ENCODE measurements around the gene NACC2.
"Not testable (repeated sequence)": the region's sequence is repeated elsewhere in the genome, so short reads cannot be mapped to it uniquely, and the experiment has no call there.

Gene NACC2

DNA sequence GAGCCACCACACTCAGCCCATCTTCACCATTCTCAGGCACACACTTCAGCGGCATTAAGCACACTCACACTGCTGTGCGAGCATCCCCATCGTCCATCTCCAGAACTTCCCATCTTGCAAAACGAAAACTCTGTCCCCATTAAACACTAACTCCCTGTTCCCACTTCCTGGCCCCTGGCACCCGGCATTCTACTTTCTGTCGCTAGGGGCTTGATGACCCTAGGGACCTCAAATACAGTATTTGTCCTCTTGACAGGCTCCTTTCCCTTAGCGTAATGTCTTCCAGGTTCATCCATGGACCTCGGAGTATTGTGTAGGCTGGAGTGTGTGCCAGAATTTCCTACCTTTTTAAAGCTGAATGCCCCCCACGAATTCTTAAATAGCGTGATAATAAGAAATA lies 119.3 kb downstream of the NACC2 start:
- no peak for DNase-seq (ENCODE audit: low read depth)
- H3K4me3 ChIP-seq (ENCODE audit: low read depth, low read length): no peak overlapping the region

GRCh38 chr9:135974220-135974573 lies 120.9 kb downstream of the NACC2 start:
- DNase-seq (ENCODE audit: low read depth): no peak
- no peak overlapping the region for H3K4me3 ChIP-seq (ENCODE audit: low read depth, low read length)

DNA sequence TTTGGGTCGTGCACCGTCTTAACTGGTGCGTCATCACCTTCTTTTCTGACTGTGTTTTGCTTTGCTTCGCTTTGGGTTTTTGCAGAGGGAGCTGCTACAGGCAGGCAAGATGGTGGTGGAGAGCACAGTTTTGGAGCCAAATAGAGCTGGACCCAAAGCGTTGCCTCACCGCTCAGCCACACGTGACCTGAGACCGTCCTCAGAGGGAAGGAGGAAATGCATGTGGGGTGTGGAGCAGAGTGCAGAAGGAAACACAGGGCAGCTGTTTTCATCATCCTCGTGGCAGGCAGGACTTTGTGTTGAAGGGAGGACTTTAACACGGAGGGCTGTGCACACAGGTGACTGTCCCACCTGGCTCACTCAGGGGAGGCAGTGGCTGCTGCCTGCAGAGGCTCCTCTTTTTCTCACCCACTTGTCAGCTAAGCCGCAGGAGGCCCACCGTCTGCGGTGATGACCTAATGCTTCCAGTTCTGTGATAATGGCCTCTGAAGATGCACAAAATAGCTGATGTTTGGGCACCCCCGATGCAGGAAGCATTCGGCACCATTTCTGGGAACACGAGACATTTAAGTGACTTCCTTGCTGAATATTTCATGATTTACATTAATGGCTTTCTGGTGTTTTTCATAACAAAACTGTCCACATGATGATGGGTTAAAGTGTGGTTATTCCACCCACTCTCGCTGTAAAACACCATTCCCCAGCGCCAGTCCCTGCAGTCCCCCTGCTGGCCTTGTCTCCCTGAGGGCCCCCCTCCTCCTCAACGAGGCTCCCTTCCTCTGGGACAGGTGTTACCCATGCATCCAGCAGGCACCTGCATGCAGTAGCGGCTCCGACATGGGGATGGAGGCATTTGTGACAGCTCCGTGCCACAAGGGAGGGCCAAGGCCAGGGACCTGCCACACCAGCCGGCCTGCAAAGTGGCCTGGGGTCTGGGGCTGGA lies 121.5 kb downstream of the NACC2 start:
- H3K4me3 ChIP-seq (ENCODE audit: low read depth, low read length): no peak overlapping the region
- no peak for DNase-seq (ENCODE audit: low read depth)

DNA sequence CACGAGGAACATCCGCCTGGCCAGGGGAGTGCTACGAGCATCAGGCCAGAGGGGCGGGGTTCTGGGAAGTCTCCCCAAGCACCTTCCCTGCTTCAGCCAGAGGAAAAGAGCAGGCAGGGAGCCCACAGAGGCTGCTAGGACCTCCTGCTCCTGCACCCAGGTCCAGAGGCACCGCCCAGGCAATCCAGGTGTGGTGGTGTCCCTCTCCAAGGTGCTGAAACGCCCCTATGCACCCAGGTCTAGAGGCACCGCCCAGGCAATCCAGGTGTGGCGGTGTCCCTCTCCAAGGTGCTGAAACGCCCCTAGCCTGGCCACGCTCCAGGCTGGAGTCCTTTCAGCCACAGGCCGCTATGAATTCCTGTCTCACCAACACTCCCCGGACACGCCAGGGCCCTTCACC lies 123.2 kb downstream of the NACC2 start:
- no peak overlapping the region for H3K4me3 ChIP-seq (ENCODE audit: low read depth, low read length)
- DNase-seq (ENCODE audit: low read depth): no peak

DNA sequence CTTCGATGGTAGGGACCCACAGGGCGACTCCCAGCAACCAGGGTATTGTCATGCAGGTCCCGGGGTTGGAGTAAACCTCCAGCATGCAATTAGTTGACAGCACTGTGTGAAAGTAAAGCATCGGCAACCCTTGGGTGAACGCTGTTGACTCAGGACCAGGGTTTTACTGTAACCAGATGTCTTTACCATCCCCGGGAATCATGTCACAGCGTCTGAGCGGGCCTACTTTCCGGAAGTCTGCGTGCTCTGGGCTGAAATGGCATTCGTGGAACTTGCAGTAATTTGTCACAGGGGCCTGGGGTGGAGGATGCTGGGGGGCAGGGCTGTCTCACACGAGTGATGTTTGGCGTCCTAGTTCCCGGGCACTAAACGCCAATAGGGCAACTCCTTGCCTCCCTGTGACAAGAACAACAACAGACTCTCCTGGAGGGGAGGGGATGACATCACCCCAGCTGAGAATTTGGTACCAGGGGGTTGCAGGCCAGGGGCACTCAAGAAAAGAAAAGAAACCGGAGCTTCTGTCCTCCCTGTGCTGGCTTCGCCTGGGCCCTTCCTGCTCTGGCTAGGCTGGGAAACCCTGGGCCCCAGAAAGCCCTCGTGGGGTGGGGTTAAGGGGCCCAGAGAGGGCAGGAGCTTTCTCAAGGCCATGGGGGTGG lies 123.8 kb downstream of the NACC2 start:
- no peak for DNase-seq (ENCODE audit: low read depth)
- H3K4me3 ChIP-seq (ENCODE audit: low read depth, low read length): no peak overlapping the region

DNA sequence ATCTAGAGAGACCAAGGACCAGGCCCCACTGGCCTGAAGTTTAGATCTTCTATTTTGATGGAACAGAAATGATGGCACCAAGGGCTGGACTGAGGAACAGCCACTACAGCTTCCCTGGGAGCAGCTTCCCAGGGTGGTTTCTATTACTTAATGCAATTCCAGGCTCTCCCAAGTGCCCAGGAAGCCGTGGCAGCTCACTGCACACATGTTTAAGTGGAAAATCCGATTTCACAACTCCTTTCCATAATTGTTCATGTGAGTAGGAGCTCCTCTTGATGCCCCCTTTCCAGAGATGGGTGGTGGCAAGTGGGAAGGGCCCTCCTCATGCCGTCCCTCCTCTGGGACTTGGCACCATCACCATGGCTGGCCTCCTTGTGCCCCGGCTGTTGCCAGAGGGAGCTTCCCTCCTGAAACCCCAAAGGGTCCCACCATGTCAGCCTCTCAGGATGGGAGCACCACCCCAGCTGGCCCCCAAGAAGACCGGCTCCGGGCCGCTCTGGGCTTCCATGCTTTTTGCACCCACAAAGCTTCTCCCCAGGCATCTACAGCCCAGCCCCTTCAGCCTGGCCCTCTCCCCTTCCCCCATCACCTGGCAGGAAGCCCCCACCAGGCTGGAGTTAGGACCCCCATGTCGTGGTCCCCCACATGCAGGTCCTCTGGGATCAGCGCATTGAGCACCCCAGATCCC lies 124.8 kb downstream of the NACC2 start:
- no peak overlapping the region for H3K4me3 ChIP-seq (ENCODE audit: low read depth, low read length)

GRCh38 chr9:135969064-135969683 lies 125.9 kb downstream of the NACC2 start:
- H3K4me3 ChIP-seq (ENCODE audit: low read depth, low read length): no peak overlapping the region
- no peak for DNase-seq (ENCODE audit: low read depth)

More for the DNA sequence above, 124.8 kb downstream of the NACC2 start:
- DNase-seq (ENCODE audit: low read depth): no peak

DNA sequence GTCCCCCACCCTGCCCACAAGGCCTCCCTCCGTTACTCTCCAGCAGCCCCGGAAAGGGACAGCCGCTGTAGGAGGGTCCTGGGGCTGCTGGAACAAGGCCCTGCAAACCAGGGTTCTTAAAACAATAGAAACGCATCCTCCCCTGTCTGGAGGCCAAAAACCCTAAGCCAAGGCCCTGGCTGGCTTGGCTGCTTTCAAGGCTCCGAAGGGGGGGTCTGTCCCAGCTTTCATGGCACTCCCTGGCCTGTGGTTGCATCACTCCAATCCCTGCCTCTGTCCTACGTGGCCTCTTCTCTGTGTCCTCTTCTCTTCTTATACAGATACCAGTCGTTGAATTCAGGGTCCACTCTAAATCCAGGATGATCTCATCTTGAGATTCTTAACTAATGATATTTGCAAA lies 126.5 kb downstream of the NACC2 start:
- no peak for DNase-seq (ENCODE audit: low read depth)
- H3K4me3 ChIP-seq (ENCODE audit: low read depth, low read length): no peak overlapping the region

DNA sequence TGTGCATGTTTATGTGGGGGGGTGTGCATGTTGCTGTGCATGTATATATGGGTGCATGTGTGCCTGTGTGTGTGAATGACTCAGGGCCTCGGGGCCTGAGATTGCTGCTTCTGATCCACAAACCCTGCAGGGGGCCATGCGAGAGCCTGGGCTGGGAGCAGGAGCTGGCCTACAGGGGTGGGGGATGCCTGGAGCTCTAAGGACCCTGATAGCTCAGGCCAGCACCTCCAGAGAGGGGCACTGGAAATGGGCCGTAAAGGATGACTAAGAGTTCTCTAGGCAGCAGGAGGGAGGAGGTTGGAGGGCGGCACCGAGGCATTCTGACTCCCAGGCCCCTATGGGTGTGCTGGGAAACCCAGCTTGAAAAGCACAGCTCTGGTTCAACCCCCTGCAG lies 127.0 kb downstream of the NACC2 start:
- no peak for DNase-seq (ENCODE audit: low read depth)
- H3K4me3 ChIP-seq (ENCODE audit: low read depth, low read length): no peak overlapping the region

DNA sequence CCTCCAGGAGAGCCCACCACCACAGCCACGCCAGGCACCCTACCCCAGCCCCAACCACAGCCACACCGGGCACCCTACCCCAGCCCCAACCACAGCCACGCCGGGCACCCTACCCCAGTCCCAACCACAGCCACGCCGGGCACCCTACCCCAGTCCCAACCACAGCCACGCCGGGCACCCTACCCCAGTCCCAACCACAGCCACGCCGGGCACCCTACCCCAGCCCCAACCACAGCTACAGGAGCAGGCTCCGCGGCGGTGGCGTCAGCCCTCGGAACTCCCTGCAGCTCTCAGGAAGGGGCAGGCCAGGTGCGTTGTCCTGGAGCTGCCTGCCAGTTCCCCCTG lies 128.2 kb downstream of the NACC2 start:
- not testable (repeated sequence) for H3K4me3 ChIP-seq (ENCODE audit: low read depth, low read length); DNase-seq (ENCODE audit: low read depth)

DNA sequence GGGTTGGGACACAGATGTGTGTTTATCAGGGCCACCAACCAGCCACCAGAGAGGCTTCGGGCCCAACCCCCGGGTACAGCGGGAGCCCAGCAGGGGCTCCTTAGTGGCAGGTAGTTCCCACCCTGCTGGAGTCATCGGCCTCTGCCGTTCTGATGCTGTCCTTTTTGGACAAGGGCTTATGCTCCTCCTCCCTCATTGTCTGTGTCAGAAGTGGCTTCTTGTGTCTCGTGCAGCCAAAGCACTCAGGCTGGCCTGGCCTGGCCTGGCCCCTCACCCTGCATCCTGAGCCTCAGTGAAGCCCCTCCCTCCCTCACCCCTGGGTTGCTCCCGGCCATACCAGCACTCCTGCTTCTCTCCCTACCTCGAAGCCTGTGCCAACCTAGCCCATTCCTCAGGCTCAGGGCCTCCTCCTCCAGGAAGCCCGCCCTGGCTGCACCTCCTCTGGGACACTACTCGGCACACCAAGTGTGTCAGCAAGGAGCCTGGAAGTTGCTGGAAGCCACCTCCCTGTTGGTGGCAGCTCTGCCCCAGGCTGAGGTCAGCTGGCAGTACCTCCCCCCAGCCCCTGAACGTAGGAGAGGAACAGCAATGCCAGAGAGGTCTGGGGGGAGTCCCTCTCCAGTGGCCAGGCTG lies 129.8 kb downstream of the NACC2 start:
- no peak for DNase-seq (ENCODE audit: low read depth)
- H3K4me3 ChIP-seq (ENCODE audit: low read depth, low read length): no peak overlapping the region

DNA sequence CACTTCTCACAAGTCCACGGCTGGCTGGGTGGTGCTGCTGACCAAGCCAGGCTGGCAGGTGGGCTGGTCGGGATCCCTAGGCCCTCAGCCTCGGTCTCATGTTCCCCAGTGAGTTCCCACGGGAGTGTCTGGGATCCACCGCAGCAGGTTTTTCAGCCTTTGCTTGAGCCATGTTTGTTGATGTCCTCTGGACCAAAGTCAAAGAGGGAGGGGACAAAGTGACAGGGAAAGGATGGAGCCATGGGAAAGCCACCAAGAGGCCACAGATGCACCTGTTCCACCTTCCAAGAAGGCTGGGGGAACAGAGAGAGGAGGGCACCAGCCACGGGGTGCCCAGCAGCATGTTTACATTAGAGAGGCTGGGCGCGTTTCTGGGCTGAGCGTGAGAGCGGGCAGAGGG lies 131.2 kb downstream of the NACC2 start:
- no peak overlapping the region for H3K4me3 ChIP-seq (ENCODE audit: low read depth, low read length)
- DNase-seq (ENCODE audit: low read depth): no peak

DNA sequence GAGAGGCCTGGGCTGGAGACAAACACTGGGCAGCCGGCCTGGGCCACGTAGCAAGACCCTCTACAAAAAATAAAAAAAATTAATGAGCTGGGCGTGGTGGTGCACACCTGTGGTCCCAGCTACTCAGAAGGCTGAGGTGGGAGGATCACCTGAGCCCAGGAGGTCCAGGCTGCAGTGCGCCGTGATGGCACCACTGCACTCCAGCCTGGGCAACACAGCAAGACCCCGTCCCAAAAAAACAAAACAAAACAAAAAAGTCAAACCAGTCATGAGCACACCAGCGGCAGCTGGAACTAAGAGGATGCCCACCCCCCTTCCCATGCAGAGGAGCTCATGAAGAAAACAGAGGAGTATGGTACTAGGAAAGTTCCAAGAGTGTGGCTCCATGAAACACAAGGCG lies 131.8 kb downstream of the NACC2 start:
- H3K4me3 ChIP-seq (ENCODE audit: low read depth, low read length): no peak overlapping the region
- no peak for DNase-seq (ENCODE audit: low read depth)

GRCh38 chr9:135962696-135963307 lies 132.3 kb downstream of the NACC2 start:
- H3K4me3 ChIP-seq (ENCODE audit: low read depth, low read length): no peak overlapping the region
- DNase-seq (ENCODE audit: low read depth): no peak

- DNase-seq (ENCODE audit: low read depth): no peak
Measured at GRCh38 chr9:135961811-135962695, 133.0 kb downstream of the NACC2 start.

DNA sequence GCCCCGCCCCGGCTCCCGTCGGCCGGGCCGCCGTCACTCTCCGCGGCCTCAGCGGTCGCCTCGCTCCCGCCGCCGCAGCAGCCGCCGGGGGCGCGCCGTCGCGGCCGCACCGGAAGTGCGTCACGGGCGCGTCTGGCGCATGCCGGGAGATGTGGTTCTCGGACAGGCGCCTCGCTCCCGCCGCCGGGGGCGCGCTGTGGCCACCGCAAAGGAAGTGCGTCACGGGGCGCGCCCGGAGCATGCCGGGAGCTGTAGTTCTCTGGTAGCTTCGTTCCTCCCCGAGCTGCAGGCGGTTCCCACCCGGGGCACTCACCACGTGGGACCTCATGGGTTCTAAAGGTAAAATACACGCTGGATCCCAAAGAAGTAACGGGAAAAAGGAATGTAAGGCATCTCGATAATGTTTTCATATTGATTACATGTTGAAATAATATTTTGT lies 133.8 kb downstream of the NACC2 start, which contains the start of gene UBAC1:
Gene UBAC1 (minus strand): TSS at position 97 of the 439 bp plus-strand sequence. CDS start 211 bp downstream, outside the sequence.
- peak; percentile 81 for DNase-seq (ENCODE audit: low read depth)
- peak within 1 kb of the TSS; percentile 87 for H3K4me3 ChIP-seq (ENCODE audit: low read depth, low read length)

More at GRCh38 chr9:135961811-135962695, 133.0 kb downstream of the NACC2 start:
- no peak overlapping the region for H3K4me3 ChIP-seq (ENCODE audit: low read depth, low read length)

- DNase-seq (ENCODE audit: low read depth): no peak
- peak overlapping the region; percentile 87 for H3K4me3 ChIP-seq (ENCODE audit: low read depth, low read length)
Measured at GRCh38 chr9:135960411-135961276, 134.4 kb downstream of the NACC2 start.

Data from skeletal muscle cell (primary cell).